ENCODE results near the gene NALF2. TPM values are rescaled to one million over a fixed set of nuclear protein-coding genes. Genes with fewer than 3 reads are reported as not detected.

NALF2 gene
- total RNA-seq, 2 donors from 2014 or later, result not detected

DNA sequence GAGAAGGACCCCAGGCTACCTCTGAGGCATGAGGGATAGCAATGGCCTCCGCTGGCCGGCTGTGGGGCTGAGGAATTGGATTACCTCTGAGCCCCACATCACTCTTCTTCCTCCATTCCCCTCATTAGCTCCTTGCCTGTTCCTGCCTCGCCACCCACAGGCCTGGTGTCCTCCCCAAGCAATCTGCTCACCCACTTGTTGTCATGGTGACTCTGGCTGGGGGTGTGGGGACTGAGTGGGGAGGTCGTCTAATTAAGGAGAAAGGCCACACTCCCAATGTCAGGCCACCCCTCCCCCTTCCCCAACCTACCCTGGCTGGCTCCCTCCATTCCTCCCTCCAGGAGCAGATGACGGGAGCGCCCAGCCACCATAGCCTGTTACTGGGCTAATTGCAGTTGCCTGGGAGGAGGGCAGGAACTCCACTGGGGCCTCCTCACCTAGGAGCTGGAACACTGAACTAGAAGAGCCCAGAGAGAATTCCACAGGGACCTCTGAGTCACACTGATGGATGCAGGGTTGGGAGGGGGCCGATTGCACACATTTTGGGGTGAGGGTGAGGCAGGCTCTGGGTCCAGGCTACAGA, 20.7 kb downstream of the NALF2 start:
- DNase-seq (ENCODE audit: low spot score), result no peak
- Histone ChIP-seq H3K36me3 (no peaks in the 10 kb centered on the region), H3K4me1 (ENCODE audit: control insufficient read depth in 1 of 2, low read depth in 2 of 2) (no peaks in the 10 kb centered on the region), H3K27me3 (replicated peaks; ENCODE audit: insufficient read depth) (no peaks in the 10 kb centered on the region), H3K9me3 (no peaks in the 10 kb centered on the region), H3K27ac (no peak overlapping the region), H3K4me3 (no peak overlapping the region)
- TF ChIP-seq, protein P1, sequence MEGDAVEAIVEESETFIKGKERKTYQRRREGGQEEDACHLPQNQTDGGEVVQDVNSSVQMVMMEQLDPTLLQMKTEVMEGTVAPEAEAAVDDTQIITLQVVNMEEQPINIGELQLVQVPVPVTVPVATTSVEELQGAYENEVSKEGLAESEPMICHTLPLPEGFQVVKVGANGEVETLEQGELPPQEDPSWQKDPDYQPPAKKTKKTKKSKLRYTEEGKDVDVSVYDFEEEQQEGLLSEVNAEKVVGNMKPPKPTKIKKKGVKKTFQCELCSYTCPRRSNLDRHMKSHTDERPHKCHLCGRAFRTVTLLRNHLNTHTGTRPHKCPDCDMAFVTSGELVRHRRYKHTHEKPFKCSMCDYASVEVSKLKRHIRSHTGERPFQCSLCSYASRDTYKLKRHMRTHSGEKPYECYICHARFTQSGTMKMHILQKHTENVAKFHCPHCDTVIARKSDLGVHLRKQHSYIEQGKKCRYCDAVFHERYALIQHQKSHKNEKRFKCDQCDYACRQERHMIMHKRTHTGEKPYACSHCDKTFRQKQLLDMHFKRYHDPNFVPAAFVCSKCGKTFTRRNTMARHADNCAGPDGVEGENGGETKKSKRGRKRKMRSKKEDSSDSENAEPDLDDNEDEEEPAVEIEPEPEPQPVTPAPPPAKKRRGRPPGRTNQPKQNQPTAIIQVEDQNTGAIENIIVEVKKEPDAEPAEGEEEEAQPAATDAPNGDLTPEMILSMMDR (IDR thresholded peaks at IDR 0.05), result no peak
- no peak for ATAC-seq (ENCODE audit: insufficient number of reproducible peaks, low FRiP score, low read depth)

DNA sequence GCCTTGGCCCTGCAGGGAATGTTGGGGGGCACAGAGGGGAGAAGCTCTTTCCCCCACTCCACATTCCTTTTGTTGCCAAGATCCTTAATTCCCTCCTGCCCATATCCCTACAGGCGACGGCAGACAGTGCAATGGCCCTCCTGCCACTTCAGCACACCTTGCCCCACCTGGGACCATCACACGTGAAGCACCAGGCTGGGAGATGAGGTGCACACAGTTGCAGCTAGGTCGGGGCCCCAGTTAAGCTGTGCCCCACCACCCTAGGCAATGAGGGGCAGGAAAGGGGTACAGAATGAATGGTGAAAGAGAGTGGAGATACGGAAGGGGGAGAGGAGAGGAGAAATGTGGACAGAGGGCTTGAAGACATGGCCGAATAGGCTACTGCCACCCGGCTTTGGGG, 26.2 kb downstream of the NALF2 start:
- ATAC-seq (ENCODE audit: insufficient number of reproducible peaks, low FRiP score, low read depth) (no peak), DNase-seq (ENCODE audit: low spot score) (no peak)
- TF ChIP-seq, protein P1 (IDR thresholded peaks at IDR 0.05), result no peak
- Histone ChIP-seq H3K36me3 (no peaks in the 10 kb centered on the region), H3K27ac (no peak overlapping the region), H3K27me3 (replicated peaks; ENCODE audit: insufficient read depth) (no peaks in the 10 kb centered on the region), H3K4me1 (ENCODE audit: control insufficient read depth in 1 of 2, low read depth in 2 of 2) (no peaks in the 10 kb centered on the region), H3K4me3 (no peak overlapping the region), H3K9me3 (no peaks in the 10 kb centered on the region)

DNA sequence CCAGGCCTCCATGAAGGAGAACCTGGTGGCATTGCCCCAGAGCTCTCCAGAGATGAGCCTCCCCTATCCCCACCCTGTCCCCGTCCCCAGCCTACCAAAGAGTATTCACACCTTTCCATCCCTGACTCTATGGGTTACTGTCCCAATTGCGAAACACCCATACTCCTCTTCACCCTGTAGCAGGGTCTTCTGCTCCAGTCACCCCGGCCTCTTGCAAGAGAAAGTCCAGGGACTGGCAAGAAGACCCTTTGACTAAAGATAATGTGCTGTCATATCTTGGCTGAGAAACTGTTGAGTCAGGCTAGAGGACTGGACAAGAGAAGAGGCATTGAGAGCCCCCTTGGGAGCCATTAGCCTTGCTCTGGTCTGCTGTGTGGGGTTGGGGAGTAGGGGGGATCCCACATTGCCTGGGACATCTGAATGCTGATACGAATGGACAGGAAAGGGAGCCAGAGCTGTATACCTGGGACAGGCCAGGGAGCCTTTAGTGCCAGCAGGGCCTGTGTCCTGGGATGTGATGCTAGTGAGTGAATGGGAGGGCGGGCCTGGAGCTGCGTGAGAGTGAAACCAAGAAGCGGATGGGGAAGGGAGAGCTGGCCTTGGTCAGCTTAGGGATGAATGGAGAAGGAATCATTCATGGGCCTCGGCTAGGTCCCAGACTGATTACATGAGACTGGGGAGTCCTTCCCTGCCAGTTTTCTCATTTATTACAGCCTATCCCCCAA, 27.1 kb downstream of the NALF2 start:
- Histone ChIP-seq H3K27ac (no peak overlapping the region), H3K36me3 (no peaks in the 10 kb centered on the region), H3K27me3 (replicated peaks; ENCODE audit: insufficient read depth) (no peaks in the 10 kb centered on the region), H3K9me3 (no peaks in the 10 kb centered on the region), H3K4me1 (ENCODE audit: control insufficient read depth in 1 of 2, low read depth in 2 of 2) (no peaks in the 10 kb centered on the region), H3K4me3 (no peak overlapping the region)
- ATAC-seq (ENCODE audit: insufficient number of reproducible peaks, low FRiP score, low read depth), result no peak
- no peak for DNase-seq (ENCODE audit: low spot score)
- TF ChIP-seq, protein P1 (IDR thresholded peaks at IDR 0.05), result no peak

DNA sequence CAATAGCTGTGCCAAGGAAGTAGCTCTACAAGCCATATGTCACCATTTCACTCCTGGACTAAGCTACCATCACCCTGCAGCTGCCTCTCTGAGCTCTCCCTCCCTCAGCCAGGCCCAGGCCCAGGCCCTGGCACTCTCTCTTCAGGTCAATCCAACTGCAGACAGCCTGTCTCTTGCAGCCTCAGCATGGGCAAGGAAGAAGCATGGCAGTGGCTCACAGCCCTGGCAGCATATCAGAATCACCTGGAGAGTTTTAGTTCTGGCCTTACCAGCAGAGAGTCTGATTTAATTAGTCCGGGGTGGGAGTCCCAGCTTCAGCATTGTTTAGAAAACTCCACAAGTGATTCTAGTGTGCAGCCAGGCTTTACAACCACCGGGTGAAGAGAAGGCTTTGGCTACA, 31.5 kb downstream of the NALF2 start:
- ATAC-seq (ENCODE audit: insufficient number of reproducible peaks, low FRiP score, low read depth), result no peak
- TF ChIP-seq, protein P1 (IDR thresholded peaks at IDR 0.05), result no peak
- H3K9me3 ChIP-seq, result no peaks in the 10 kb centered on the region
- H3K4me1 ChIP-seq (ENCODE audit: control insufficient read depth in 1 of 2, low read depth in 2 of 2), result no peaks in the 10 kb centered on the region
- no peak for DNase-seq (ENCODE audit: low spot score)
- no peak overlapping the region for H3K4me3 ChIP-seq
- no peaks in the 10 kb centered on the region for H3K27me3 ChIP-seq (replicated peaks; ENCODE audit: insufficient read depth)
- no peaks in the 10 kb centered on the region for H3K36me3 ChIP-seq
- no peak overlapping the region for H3K27ac ChIP-seq

DNA sequence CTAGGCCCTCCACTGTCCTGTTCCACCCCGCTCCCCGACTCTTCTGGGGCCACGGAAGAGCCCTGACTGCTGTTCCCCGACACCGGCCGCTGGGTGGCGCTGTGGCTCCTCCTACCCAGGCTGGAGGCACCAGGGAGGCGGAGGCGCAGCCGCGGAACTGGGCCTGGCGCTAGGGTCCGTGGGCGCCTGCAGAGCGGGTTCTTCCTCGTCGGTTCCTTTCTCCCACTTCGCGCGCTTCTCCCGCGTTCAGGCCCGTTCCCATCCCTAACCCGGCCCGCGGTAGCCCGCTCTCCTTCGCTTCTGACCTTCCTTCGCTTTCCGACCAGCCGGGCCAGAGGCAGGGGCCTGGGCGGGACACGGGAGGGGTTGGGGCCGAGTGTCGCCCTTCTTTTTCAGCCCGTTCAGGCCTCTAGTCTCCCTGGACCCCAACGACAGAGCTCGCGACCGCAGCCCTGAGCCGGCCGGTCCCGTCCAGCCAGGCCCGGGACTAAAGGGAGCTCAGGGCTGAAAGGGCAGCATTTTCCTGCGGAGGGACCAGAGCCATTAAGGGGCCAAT, 34.3 kb downstream of the NALF2 start:
- Histone ChIP-seq H3K9me3 (no peaks in the 10 kb centered on the region), H3K27me3 (replicated peaks; ENCODE audit: insufficient read depth) (no peaks in the 10 kb centered on the region), H3K4me1 (ENCODE audit: control insufficient read depth in 1 of 2, low read depth in 2 of 2) (no peaks in the 10 kb centered on the region), H3K36me3 (no peaks in the 10 kb centered on the region), H3K27ac (no peak overlapping the region), H3K4me3 (peak overlapping the region; percentile 70)
- TF ChIP-seq, protein P1 (IDR thresholded peaks at IDR 0.05), result peak; percentile 74
- DNase-seq (ENCODE audit: low spot score) (no peak), ATAC-seq (ENCODE audit: insufficient number of reproducible peaks, low FRiP score, low read depth) (peak; percentile 69)
